Heart left ventricle (tissue), 16 donors: ENCODE data around the gene ABCA7. TPM values are rescaled to one million over a fixed set of nuclear protein-coding genes. Genes with fewer than 3 reads are reported as not detected.

Experiments
- ATAC-seq, 4 donors: fragments of 200-7000 bp; cut with Tn5 transposase; one replicate each; pipeline ENCODE4 v1.9.1; 2020 to 2022; ENCODE audit warnings: moderate library complexity in 4 of 4, mild to moderate bottlenecking in 3 of 4, moderate number of reproducible peaks in 1 of 4
- DNase-seq, 5 donors: peaks; one replicate each; pipeline ENCODE4 v3.0.0-alpha.2; 2020
- H3K27ac ChIP-seq, 12 donors: fragments of 200-600 bp; sonication (generic) in 4 of 12; one replicate each; pipeline versions ENCODE4 v1.5.0 to v1.8.0; 2016 to 2022; ENCODE audit warnings: mild to moderate bottlenecking in 2 of 12
- H3K27me3 ChIP-seq, 9 donors: fragments of 200-600 bp; sonication (generic) in 2 of 9; one replicate each; pipeline versions ENCODE4 v1.5.1 to v1.8.0; 2016 to 2022; ENCODE audit warnings: mild to moderate bottlenecking in 3 of 9
- H3K36me3 ChIP-seq, 9 donors: fragments of 200-600 bp; sonication (generic) in 2 of 9; one replicate each; pipeline versions ENCODE4 v1.5.0 to v1.8.0; 2018 to 2022; ENCODE audit warnings: mild to moderate bottlenecking in 2 of 9
- H3K4me1 ChIP-seq, 12 donors: fragments of 200-600 bp; sonication (generic) in 4 of 12; one replicate each; pipeline versions ENCODE4 v1.5.0 to v1.8.0; 2016 to 2022; ENCODE audit warnings: mild to moderate bottlenecking in 3 of 12
- H3K4me3 ChIP-seq, 12 donors: fragments of 200-600 bp; sonication (generic) in 4 of 12; one replicate each; pipeline versions ENCODE4 v1.5.0 to v1.8.0; 2017 to 2022; ENCODE audit warnings: mild to moderate bottlenecking in 9 of 12, moderate library complexity in 4 of 12
- H3K9me3 ChIP-seq, 12 donors: fragments of 200-600 bp; sonication (generic) in 4 of 12; one replicate each; pipeline versions ENCODE4 v1.5.0 to v1.8.0; 2016 to 2022; ENCODE audit warnings: mild to moderate bottlenecking in 1 of 12
- POLR2A ChIP-seq, 2 donors: fragments of 450-650 bp; IDR thresholded peaks; one replicate each; pipeline ENCODE4 v1.6.1; 2017; ENCODE audit warnings: antibody characterized with exemption in 2 of 2, mild to moderate bottlenecking in 2 of 2, moderate library complexity in 2 of 2
- WGBS, 4 donors: extraction: QIAGEN DNeasy Blood & Tissue Kit in 2 of 4; methylation state at CpG; one replicate each; pipeline versions ENCODE4 v1.1.5 to v1.1.7; 2013 to 2018; 5-methylcytosine and 5-hydroxymethylcytosine counted together
- intact Hi-C, 10 donors: fragments of 100-400 bp; cut with DNase I; formaldehyde crosslinking; loops; one replicate each; pipeline versions ENCODE4 v1.11.1 to v1.14.2; 2022
- polyA plus RNA-seq, 2 donors: library from polyadenylated mRNA; stranded (reverse); fragments of 200-250 nt; gene quantifications; one replicate each; pipeline ENCODE4 v1.2.3, GENCODE V29; 2013
- total RNA-seq, 9 donors: library from RNA; depleted of rRNA in 2 of 9; stranded (reverse); fragments of >200 nt in 2 of 9; fragmentation: NEBNext Ultra II Directional in 3 of 9; extraction: Animal tissue kit (Norgen Biotek cat#: 25700) in 3 of 9; gene quantifications; one replicate each; pipeline versions ENCODE4 v1.1.0 to v1.2.4, GENCODE V29; 2016 to 2023
- TF ChIP-seq, protein P1 (sequence below), 12 donors: fragments of 200-600 bp; sonication (generic) in 4 of 12; IDR thresholded peaks; one replicate each; pipeline versions ENCODE4 v1.5.0 to v1.8.0; 2018 to 2022; ENCODE audit warnings: antibody characterized with exemption in 12 of 12, mild to moderate bottlenecking in 5 of 12
- donor health status: ischemic (EF 13 %, LVEDD 7.1; RV severe dilation, severe dysfunction).
- donor health status: healthy with polysubstance abuse.
- donor health status: DM: no; HTN: yes; CAD: no.
- donor health status: DM: no; HTN: no; CAD: no.
- donor health status: ischemic (EF 25% LVEDD 6.9; RV normal size, moderate dysfunction).
- donor health status: ischemic (EF 25% LVEDD 5.7; RV mildly dilated, moderate dysfunction).
- donor health status: healthy.
- donor health status: DM: yes; HTN: yes; CAD: no.
- donor health status: ischemic (EF 35%, LVEDD 5.7; RV mildly dilated, moderate dysfunction).
- donor health status: nonischemic (EF 11% LVEDD 7.7; RV severe dilation, severe dysfunction).
- donor health status: DM: yes; HTN: yes; CAD: no.
- donor health status: PGD.
- donor health status: ischemic (EF 29% LVEDD 5.4; RV normal size, mild dysfunction).
- donor health status: nonischemic (EF 23%, LVEDD 6.1; RV moderate dilation, normal function).

ABCA7 gene
- total and polyA plus RNA-seq, 11 donors, result 2.9 to 12.4 (median 8.8) TPM

DNA sequence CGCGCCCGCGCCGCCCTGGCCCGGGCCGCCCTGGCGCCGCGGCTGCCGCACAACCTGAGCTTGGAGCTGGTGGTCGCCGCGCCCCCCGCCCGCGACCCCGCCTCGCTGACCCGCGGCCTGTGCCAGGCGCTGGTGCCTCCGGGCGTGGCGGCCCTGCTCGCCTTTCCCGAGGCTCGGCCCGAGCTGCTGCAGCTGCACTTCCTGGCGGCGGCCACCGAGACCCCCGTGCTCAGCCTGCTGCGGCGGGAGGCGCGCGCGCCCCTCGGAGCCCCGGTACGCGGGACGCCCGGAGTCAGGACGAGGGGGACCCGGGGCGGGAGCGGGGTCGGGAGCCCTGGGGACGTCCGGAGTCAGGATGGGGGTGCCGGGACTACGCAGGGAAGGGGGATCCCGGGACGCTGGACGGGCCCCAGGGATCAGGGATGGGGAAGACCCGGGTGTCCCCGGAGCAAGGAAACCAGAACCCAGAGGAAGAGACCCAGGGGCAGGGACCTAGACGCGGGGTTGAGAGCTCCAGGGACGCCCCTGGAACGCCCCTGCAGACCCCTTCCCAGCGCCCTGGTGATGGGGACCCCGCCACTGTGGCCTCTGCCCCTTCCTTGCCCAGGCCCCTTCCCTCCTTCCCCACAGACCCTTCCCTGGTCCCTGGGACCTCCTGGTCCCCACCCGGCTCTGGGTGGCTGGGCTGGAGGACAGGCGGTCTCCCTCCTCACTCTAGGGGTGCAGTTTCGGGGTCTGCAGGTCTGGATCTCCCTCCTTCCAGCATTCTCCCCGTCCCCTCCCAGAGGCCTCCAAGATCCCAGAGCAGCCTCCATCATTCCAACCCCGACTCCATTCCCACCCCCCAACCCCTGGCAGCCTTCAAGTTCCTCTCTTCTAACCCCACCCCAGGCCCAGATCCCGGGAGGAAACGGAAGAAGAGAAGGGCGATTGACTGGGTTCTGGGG, 39.0 kb upstream of the ABCA7 start:
- 3 to 16% (median 6%) methylated on average over 13 to 73 of the region's 73 CpGs for WGBS, 4 donors
- Histone ChIP-seq H3K27ac (no peak overlapping the region), H3K36me3 (no peaks in the 10 kb centered on the region), H3K4me3 (peak overlapping the region in 7 of 12 donors; percentile 3 to 42 (median 15)), H3K4me1 (peaks cover 0 to 29% (median 11%) of the 10 kb centered on the region in 12 donors), H3K9me3 (no peaks in the 10 kb centered on the region), H3K27me3 (peaks cover 37 to 73% (median 54%) of the 10 kb centered on the region in 9 donors)
- TF ChIP-seq, protein P1, sequence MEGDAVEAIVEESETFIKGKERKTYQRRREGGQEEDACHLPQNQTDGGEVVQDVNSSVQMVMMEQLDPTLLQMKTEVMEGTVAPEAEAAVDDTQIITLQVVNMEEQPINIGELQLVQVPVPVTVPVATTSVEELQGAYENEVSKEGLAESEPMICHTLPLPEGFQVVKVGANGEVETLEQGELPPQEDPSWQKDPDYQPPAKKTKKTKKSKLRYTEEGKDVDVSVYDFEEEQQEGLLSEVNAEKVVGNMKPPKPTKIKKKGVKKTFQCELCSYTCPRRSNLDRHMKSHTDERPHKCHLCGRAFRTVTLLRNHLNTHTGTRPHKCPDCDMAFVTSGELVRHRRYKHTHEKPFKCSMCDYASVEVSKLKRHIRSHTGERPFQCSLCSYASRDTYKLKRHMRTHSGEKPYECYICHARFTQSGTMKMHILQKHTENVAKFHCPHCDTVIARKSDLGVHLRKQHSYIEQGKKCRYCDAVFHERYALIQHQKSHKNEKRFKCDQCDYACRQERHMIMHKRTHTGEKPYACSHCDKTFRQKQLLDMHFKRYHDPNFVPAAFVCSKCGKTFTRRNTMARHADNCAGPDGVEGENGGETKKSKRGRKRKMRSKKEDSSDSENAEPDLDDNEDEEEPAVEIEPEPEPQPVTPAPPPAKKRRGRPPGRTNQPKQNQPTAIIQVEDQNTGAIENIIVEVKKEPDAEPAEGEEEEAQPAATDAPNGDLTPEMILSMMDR (IDR thresholded peaks at IDR 0.05), result no peak
- TF ChIP-seq POLR2A (IDR thresholded peaks at IDR 0.05), result no peak
- intact Hi-C loops, result loop anchor here in 2 of 10 donors (1.0 kb wide), 1 partner anchor 80 kb away; no protein-coding TSS in a partner anchor
- ATAC-seq (no peak), DNase-seq (no peak)

DNA sequence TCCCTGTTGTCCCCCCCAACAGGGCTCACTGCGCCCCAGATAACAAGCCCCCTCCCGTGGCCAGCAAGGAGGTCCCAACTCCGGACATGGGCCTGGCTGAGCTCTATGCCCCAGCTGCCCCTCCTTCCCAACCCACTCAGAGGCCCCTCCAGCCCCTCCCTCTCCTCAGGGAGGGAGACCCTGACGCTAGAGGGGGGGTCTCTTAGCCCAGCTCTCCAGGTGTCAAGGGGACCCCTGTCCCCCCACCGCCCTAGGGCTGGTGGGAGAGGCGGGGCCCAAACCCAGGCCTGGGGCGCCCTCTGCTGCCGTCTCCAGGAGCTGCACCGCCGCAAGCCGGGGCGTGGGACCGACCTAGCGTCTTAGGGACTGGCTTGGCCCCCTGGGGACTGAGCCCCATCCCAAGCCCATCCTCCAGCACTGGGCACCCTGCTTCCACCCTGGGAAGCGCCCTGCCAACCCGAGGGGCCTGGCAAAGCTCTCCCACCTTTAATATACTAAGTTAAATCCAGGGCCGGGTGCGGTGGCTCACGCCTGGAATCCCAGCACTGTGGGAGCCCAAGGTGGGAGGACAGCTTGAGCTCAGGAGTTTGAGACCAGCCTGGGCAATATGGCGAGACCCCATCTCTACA, 38.3 kb upstream of the ABCA7 start:
- peaks cover 0 to 21% (median 5%) of the 10 kb centered on the region in 12 donors for H3K4me1 ChIP-seq
- ATAC-seq, result peak in 3 of 4 donors; percentile 59 to 70 (median 63)
- no peak for TF ChIP-seq POLR2A (IDR thresholded peaks at IDR 0.05)
- TF ChIP-seq, protein P1 (IDR thresholded peaks at IDR 0.05), result peak; percentile 76 to 94 (median 89)
- intact Hi-C loops, result loop anchor here in 2 of 10 donors (1.0 kb wide), 1 partner anchor 80 kb away; no protein-coding TSS in a partner anchor
- H3K9me3 ChIP-seq, result no peaks in the 10 kb centered on the region
- peak overlapping the region in 3 of 12 donors; percentile 3 to 15 (median 12) for H3K4me3 ChIP-seq
- WGBS, 4 donors, result 11 to 29% (median 14%) methylated on average over 9 to 20 of the region's 20 CpGs
- H3K27me3 ChIP-seq, result peaks cover 32 to 65% (median 46%) of the 10 kb centered on the region in 9 donors
- peak in 4 of 5 donors; percentile 49 to 86 (median 62) for DNase-seq
- H3K36me3 ChIP-seq, result no peaks in the 10 kb centered on the region
- no peak overlapping the region for H3K27ac ChIP-seq

DNA sequence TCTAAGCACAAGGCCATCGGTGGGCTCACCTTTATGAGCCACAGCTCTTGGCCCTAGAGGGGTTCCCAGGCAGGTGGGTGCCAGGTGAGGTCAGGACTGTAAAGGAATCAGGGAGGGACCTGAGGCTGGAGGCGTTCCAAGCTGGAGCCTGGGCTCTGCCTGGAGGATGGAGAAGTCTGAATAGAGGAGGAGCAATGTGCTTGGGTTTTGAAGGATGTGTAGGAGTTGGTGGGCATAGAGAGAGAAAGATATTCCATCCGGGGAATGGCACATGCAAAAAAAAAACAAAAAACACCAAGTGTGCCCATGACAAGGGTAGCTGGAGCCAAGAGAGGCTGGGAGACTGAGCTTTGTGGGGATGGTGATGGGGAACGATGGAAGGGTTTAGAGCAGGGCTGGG, 37.3 kb upstream of the ABCA7 start:
- 81 to 87% (median 84%) methylated on average over 4 of the region's 4 CpGs for WGBS, 4 donors
- no peaks in the 10 kb centered on the region for H3K9me3 ChIP-seq
- DNase-seq (no peak), ATAC-seq (no peak)
- TF ChIP-seq, protein P1 (IDR thresholded peaks at IDR 0.05), result no peak
- TF ChIP-seq POLR2A (IDR thresholded peaks at IDR 0.05), result no peak
- peaks cover 0 to 20% (median 5%) of the 10 kb centered on the region in 12 donors for H3K4me1 ChIP-seq
- no peak overlapping the region for H3K4me3 ChIP-seq
- H3K27ac ChIP-seq, result no peak overlapping the region
- peaks cover 32 to 56% (median 39%) of the 10 kb centered on the region in 9 donors for H3K27me3 ChIP-seq
- intact Hi-C loops, result no loop called here
- peaks cover 0 to under 1% (median 0%) of the 10 kb centered on the region in 9 donors for H3K36me3 ChIP-seq

- no peaks in the 10 kb centered on the region for H3K9me3 ChIP-seq
- TF ChIP-seq, protein P1 (IDR thresholded peaks at IDR 0.05), result no peak
- TF ChIP-seq POLR2A (IDR thresholded peaks at IDR 0.05), result no peak
- peaks cover 26 to 49% (median 33%) of the 10 kb centered on the region in 9 donors for H3K27me3 ChIP-seq
- ATAC-seq (no peak), DNase-seq (peak in 1 of 5 donors; percentile 49)
- H3K36me3 ChIP-seq, result peaks cover 0 to 3% (median 0%) of the 10 kb centered on the region in 9 donors
- no peak overlapping the region for H3K27ac ChIP-seq
- peaks cover 0 to 20% (median 5%) of the 10 kb centered on the region in 12 donors for H3K4me1 ChIP-seq
- intact Hi-C loops, result no loop called here
- 80 to 90% (median 87%) methylated on average over 2 to 37 of the region's 37 CpGs for WGBS, 4 donors
- no peak overlapping the region for H3K4me3 ChIP-seq
Measured at GRCh38 chr19:1003283-1003682, 36.6 kb upstream of the ABCA7 start.
